K562 (cell line): Measurements from ENCODE around the gene METTL25B. TPM values are rescaled to one million over a fixed set of nuclear protein-coding genes. Genes with fewer than 3 reads are reported as not detected.

ENCODE experiments used
- BMI1 ChIP-seq: fragments of 150-350 bp; IDR thresholded peaks from 2 replicates; pipeline ENCODE4 v1.6.1; 2014; ENCODE audit warnings: low read length
- CBFA2T2 ChIP-seq: fragments of 450-650 bp; conservative IDR thresholded peaks from 2 replicates; pipeline ENCODE4 v1.6.1; 2017; ENCODE audit warnings: mild to moderate bottlenecking
- CBX3 ChIP-seq, 2 experiments: IDR thresholded peaks; 1 replicate in 1 of 2; 2 replicates in 1 of 2; pipeline ENCODE4 v1.6.1; 2012; ENCODE audit warnings: inconsistent platforms in 2 of 2, low read length in 2 of 2, borderline replicate concordance in 1 of 2, control low read depth in 1 of 2
- CC2D1A ChIP-seq: fragments of 450-650 bp; IDR thresholded peaks from 2 replicates; pipeline ENCODE4 v1.6.1; 2017; ENCODE audit warnings: mild to moderate bottlenecking
- FOXK1 ChIP-seq: sonication (generic); formaldehyde crosslinking; IDR thresholded peaks from 2 replicates; pipeline ENCODE4 v1.8.0; 2022; ENCODE audit warnings: missing genetic modification reagents, mild to moderate bottlenecking, borderline replicate concordance
- HMG20B ChIP-seq: fragments of 250-450 bp; sonication (Bioruptor Pico); IDR thresholded peaks from 2 replicates; pipeline ENCODE4 v1.5.0; 2021; ENCODE audit warnings: mild to moderate bottlenecking
- HNRNPK ChIP-seq: fragments of 200-400 bp; formaldehyde crosslinking; IDR thresholded peaks from one replicate; pipeline ENCODE4 v1.6.1; 2018; ENCODE audit warnings: mild to moderate bottlenecking, low read depth, low read length; ENCODE audit not compliant: poor library complexity, severe bottlenecking
- MAFF ChIP-seq: IDR thresholded peaks from 2 replicates; pipeline ENCODE4 v1.6.1; 2012; ENCODE audit warnings: low read length, improper control_type of control experiment
- MCM5 ChIP-seq: fragments of 450-650 bp; IDR thresholded peaks from 2 replicates; pipeline ENCODE4 v1.6.1; 2016; ENCODE audit warnings: low read depth
- POLR2H ChIP-seq: IDR thresholded peaks from 2 replicates; pipeline ENCODE4 v1.6.1; 2016; ENCODE audit warnings: missing genetic modification characterization, low read depth, mild to moderate bottlenecking, control low read depth, missing compliant biosample characterization, moderate library complexity
- TRIM24 ChIP-seq, 2 experiments: fragments of 450-650 bp; IDR thresholded peaks; 2 replicates each; pipeline ENCODE4 v1.6.1; 2016
- XRCC5 ChIP-seq: fragments of 200-400 bp; formaldehyde crosslinking; IDR thresholded peaks from 2 replicates; pipeline ENCODE4 v1.6.1; 2017; ENCODE audit warnings: low read depth, mild to moderate bottlenecking, low read length
- ZFP36 ChIP-seq: fragments of 150-350 bp; IDR thresholded peaks from 2 replicates; pipeline ENCODE4 v1.6.1; 2018; ENCODE audit warnings: low read length, low read depth; ENCODE audit not compliant: partially characterized antibody
- ZKSCAN8 ChIP-seq: fragments of 200-800 bp; sonication (Bioruptor generic); IDR thresholded peaks from 2 replicates; pipeline ENCODE4 v1.6.1; 2016; ENCODE audit warnings: missing genetic modification characterization, missing compliant biosample characterization
- polyA plus RNA-seq, 8 experiments: library from polyadenylated mRNA; depleted of rRNA in 4 of 8; stranded (reverse) in 5 of 8; unstranded in 3 of 8; fragments of >200 nt; fragmentation: Nextera tagmentation in 2 of 8; fragmentation: Illumina TruSeq in 1 of 8; extraction: Ambion mirVana in 2 of 8; extraction: Trizol in 1 of 8; gene quantifications; 2 replicates each; pipeline versions ENCODE4 v1.2.1 to v1.2.3, GENCODE V29; 2011 to 2014; ENCODE audit warnings: inconsistent platforms in 1 of 8, missing spikeins in 1 of 8
- total RNA-seq, 7 experiments: library from RNA; depleted of rRNA in 6 of 7; stranded (reverse); fragments of >200 nt in 6 of 7; fragmentation: Illumina TruSeq in 2 of 7; extraction: Trizol in 2 of 7; gene quantifications; 2 replicates each; pipeline versions ENCODE4 v1.2.1 to v1.2.3, GENCODE V29; 2011 to 2021; ENCODE audit warnings: low replicate concordance in 1 of 7
- TF ChIP-seq, protein P1 (sequence below): fragments of 450-650 bp; IDR thresholded peaks from 2 replicates; pipeline ENCODE4 v1.6.1; 2018; ENCODE audit warnings: mild to moderate bottlenecking, low read depth; ENCODE audit not compliant: partially characterized antibody
- TF ChIP-seq, protein P2 (sequence below): fragments of 450-650 bp; formaldehyde crosslinking; IDR thresholded peaks from 2 replicates; pipeline ENCODE4 v1.4.0; 2020; ENCODE audit warnings: mild to moderate bottlenecking, moderate library complexity
- TF ChIP-seq, protein P3 (sequence below): sonication (generic); formaldehyde crosslinking; IDR thresholded peaks from 2 replicates; pipeline ENCODE4 v1.8.0; 2022; ENCODE audit warnings: mild to moderate bottlenecking, missing genetic modification reagents
- TF ChIP-seq, protein P4 (sequence below): fragments of 250-450 bp; sonication (Bioruptor Pico); IDR thresholded peaks from 2 replicates; pipeline ENCODE4 v1.8.0; 2021; ENCODE audit warnings: mild to moderate bottlenecking, moderate library complexity
- TF ChIP-seq, protein P5 (sequence below): fragments of 250-450 bp; sonication (Bioruptor Pico); IDR thresholded peaks from 2 replicates; pipeline ENCODE4 v1.6.1; 2021; ENCODE audit warnings: mild to moderate bottlenecking

The METTL25B gene
- total and polyA plus RNA-seq, 9 of the 15 experiments (the other 6 are each of a cell fraction or from before 2014, with no cell fraction given) = 7.7 to 48.3 (median 33.1) TPM

DNA sequence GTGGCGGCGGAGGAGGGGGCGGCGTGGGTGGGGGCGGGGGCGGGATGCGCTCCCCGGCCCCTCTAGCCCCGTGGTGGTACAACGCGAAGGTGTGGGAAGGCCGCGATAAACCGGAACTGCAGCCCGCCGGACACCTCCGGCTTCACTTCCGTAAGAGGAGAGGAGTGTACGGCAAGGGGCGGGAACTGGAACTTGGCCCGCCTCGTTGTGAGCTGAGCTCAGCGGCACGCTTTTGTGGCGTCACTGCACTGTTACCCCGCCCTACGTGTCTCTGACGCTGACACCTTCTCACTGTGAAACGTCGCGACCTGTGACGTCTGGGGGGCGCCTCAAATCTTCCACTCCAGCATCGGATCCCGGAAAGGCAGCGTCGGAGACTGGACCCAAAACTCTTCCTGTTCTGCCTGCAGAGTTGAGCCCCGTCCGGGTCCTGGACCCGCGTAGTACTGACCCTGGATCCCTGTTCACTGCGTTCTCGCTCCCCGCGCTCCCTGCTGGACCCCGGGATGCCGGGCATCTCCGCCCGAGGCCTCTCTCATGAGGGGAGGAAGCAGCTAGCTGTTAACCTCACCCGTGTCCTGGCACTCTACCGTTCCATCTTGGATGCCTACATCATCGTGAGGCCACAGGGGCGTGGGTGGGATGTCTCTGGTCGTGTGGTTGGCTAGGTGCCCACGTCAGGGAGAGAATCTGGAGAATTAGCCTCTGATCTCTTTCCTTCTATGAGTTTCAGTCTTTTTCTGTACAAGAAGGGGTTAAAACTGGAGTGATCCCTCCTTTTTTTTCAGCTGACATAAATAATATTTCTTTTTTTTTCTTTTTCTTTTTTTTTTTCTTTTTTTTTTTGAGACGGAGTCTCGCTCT lies 562 bp downstream of the METTL25B start, which contains the start of gene ISG20L2 (continued):
- TF ChIP-seq, protein P1, sequence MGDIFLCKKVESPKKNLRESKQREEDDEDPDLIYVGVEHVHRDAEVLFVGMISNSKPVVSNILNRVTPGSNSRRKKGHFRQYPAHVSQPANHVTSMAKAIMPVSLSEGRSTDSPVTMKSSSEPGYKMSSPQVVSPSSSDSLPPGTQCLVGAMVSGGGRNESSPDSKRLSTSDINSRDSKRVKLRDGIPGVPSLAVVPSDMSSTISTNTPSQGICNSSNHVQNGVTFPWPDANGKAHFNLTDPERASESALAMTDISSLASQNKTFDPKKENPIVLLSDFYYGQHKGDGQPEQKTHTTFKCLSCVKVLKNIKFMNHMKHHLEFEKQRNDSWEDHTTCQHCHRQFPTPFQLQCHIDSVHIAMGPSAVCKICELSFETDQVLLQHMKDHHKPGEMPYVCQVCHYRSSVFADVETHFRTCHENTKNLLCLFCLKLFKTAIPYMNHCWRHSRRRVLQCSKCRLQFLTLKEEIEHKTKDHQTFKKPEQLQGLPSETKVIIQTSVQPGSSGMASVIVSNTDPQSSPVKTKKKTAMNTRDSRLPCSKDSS = no peak
- TF ChIP-seq CBFA2T2 (no peak), BMI1 (no peak), MAFF (no peak), POLR2H (peak; percentile 91), HNRNPK (no peak), MCM5 (no peak), TRIM24 (IDR thresholded peaks at IDR 0.05) (no peak), CC2D1A (no peak), XRCC5 (no peak), ZKSCAN8 (CRISPR knock-in tag) (no peak), CBX3 (IDR thresholded peaks at IDR 0.05; ENCODE audit: borderline replicate concordance in 1 of 2, low read length in 2 of 2) (no peak), HMG20B (CRISPR knock-in tag) (no peak), ZFP36 (no peak), FOXK1 (no peak)
- TF ChIP-seq, protein P2, sequence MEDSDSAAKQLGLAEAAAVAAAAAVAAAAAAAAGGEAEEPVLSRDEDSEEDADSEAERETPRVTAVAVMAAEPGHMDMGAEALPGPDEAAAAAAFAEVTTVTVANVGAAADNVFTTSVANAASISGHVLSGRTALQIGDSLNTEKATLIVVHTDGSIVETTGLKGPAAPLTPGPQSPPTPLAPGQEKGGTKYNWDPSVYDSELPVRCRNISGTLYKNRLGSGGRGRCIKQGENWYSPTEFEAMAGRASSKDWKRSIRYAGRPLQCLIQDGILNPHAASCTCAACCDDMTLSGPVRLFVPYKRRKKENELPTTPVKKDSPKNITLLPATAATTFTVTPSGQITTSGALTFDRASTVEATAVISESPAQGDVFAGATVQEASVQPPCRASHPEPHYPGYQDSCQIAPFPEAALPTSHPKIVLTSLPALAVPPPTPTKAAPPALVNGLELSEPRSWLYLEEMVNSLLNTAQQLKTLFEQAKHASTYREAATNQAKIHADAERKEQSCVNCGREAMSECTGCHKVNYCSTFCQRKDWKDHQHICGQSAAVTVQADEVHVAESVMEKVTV (CRISPR knock-in tag) = no peak
- TF ChIP-seq, protein P3, sequence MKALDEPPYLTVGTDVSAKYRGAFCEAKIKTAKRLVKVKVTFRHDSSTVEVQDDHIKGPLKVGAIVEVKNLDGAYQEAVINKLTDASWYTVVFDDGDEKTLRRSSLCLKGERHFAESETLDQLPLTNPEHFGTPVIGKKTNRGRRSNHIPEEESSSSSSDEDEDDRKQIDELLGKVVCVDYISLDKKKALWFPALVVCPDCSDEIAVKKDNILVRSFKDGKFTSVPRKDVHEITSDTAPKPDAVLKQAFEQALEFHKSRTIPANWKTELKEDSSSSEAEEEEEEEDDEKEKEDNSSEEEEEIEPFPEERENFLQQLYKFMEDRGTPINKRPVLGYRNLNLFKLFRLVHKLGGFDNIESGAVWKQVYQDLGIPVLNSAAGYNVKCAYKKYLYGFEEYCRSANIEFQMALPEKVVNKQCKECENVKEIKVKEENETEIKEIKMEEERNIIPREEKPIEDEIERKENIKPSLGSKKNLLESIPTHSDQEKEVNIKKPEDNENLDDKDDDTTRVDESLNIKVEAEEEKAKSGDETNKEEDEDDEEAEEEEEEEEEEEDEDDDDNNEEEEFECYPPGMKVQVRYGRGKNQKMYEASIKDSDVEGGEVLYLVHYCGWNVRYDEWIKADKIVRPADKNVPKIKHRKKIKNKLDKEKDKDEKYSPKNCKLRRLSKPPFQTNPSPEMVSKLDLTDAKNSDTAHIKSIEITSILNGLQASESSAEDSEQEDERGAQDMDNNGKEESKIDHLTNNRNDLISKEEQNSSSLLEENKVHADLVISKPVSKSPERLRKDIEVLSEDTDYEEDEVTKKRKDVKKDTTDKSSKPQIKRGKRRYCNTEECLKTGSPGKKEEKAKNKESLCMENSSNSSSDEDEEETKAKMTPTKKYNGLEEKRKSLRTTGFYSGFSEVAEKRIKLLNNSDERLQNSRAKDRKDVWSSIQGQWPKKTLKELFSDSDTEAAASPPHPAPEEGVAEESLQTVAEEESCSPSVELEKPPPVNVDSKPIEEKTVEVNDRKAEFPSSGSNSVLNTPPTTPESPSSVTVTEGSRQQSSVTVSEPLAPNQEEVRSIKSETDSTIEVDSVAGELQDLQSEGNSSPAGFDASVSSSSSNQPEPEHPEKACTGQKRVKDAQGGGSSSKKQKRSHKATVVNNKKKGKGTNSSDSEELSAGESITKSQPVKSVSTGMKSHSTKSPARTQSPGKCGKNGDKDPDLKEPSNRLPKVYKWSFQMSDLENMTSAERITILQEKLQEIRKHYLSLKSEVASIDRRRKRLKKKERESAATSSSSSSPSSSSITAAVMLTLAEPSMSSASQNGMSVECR = peak; percentile 90
- TF ChIP-seq, protein P4, sequence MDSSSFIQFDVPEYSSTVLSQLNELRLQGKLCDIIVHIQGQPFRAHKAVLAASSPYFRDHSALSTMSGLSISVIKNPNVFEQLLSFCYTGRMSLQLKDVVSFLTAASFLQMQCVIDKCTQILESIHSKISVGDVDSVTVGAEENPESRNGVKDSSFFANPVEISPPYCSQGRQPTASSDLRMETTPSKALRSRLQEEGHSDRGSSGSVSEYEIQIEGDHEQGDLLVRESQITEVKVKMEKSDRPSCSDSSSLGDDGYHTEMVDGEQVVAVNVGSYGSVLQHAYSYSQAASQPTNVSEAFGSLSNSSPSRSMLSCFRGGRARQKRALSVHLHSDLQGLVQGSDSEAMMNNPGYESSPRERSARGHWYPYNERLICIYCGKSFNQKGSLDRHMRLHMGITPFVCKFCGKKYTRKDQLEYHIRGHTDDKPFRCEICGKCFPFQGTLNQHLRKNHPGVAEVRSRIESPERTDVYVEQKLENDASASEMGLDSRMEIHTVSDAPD = no peak
- TF ChIP-seq, protein P5, sequence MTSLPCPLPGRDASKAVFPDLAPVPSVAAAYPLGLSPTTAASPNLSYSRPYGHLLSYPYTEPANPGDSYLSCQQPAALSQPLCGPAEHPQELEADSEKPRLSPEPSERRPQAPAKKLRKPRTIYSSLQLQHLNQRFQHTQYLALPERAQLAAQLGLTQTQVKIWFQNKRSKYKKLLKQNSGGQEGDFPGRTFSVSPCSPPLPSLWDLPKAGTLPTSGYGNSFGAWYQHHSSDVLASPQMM (CRISPR knock-in tag) = no peak
